DND-41 (cell line): ENCODE results near the gene STRN.

Experiments used
- ATAC-seq: fragments of 200-7000 bp; cut with Tn5 transposase; 3 replicates; pipeline ENCODE4 v1.9.1; 2021; ENCODE audit warnings: low read depth; ENCODE audit not compliant: insufficient read depth
- DNase-seq: peaks from one replicate; pipeline ENCODE4 v3.0.0-alpha.2; 2020
- H2AFZ ChIP-seq: 2 replicates; pipeline ENCODE4 v1.6.0; 2012; ENCODE audit warnings: low read depth, low read length
- H3K27ac ChIP-seq: 2 replicates; pipeline ENCODE4 v1.5.1; 2012; ENCODE audit warnings: low read length, inconsistent platforms
- H3K27me3 ChIP-seq: fragments of 200-600 bp; sonication (generic); 2 replicates; pipeline ENCODE4 v1.6.0; 2012; ENCODE audit warnings: low read length, mild to moderate bottlenecking, inconsistent platforms; ENCODE audit not compliant: insufficient read depth, poor library complexity
- H3K36me3 ChIP-seq: 2 replicates; pipeline ENCODE4 v1.5.1; 2012; ENCODE audit warnings: low read length, inconsistent platforms; ENCODE audit not compliant: insufficient read depth
- H3K4me1 ChIP-seq: 2 replicates; pipeline ENCODE4 v1.5.1; 2012; ENCODE audit warnings: mild to moderate bottlenecking, low read length; ENCODE audit not compliant: insufficient read depth
- H3K4me2 ChIP-seq: 2 replicates; pipeline ENCODE4 v1.6.0; 2012; ENCODE audit warnings: mild to moderate bottlenecking, moderate library complexity, low read length, inconsistent platforms; ENCODE audit not compliant: insufficient read depth
- H3K4me3 ChIP-seq, 2 experiments: fragments of 200-600 bp in 1 of 2; shearing (Covaris generic) in 1 of 2; 2 replicates each; pipeline ENCODE4 v1.5.1; 2012 to 2016; ENCODE audit warnings: inconsistent platforms in 2 of 2, low read length in 2 of 2, mild to moderate bottlenecking in 2 of 2, low read depth in 1 of 2, moderate library complexity in 1 of 2
- H3K79me2 ChIP-seq: 2 replicates; pipeline ENCODE4 v1.6.0; 2012; ENCODE audit warnings: low read length, inconsistent platforms; ENCODE audit not compliant: insufficient read depth
- H3K9ac ChIP-seq: 2 replicates; pipeline ENCODE4 v1.6.0; 2012; ENCODE audit warnings: low read depth, mild to moderate bottlenecking, inconsistent platforms, low read length, moderate library complexity
- H3K9me3 ChIP-seq: 2 replicates; pipeline ENCODE4 v1.5.1; 2012; ENCODE audit warnings: low read length, moderate library complexity, mild to moderate bottlenecking, inconsistent platforms; ENCODE audit not compliant: insufficient read depth, severe bottlenecking
- H4K20me1 ChIP-seq: 2 replicates; pipeline ENCODE4 v1.6.0; 2012; ENCODE audit warnings: low read length; ENCODE audit not compliant: insufficient read depth
- CTCF ChIP-seq: IDR thresholded peaks from 2 replicates; pipeline ENCODE4 v1.5.1; 2012; ENCODE audit warnings: borderline replicate concordance, low read length, moderate library complexity, mild to moderate bottlenecking; ENCODE audit not compliant: poor library complexity, severe bottlenecking; ENCODE audit errors: extremely low read depth
- EZH2 ChIP-seq: IDR thresholded peaks from 3 replicates; pipeline ENCODE4 v1.6.1; 2012; ENCODE audit warnings: borderline replicate concordance, low read depth, mild to moderate bottlenecking, moderate library complexity, low read length, inconsistent platforms; ENCODE audit not compliant: severe bottlenecking

STRN gene

GRCh38 chr2:36915627-36916026 is 50.7 kb downstream of the STRN start:
- no peaks in the 10 kb centered on the region for H3K9me3 ChIP-seq
- no peak overlapping the region for H2AFZ ChIP-seq
- H3K4me3 ChIP-seq: no peak overlapping the region
- no peak overlapping the region for H3K4me2 ChIP-seq
- no peak for DNase-seq
- no peak overlapping the region for H3K9ac ChIP-seq
- no peak for ATAC-seq
- no peaks in the 10 kb centered on the region for H4K20me1 ChIP-seq
- H3K27ac ChIP-seq: no peak overlapping the region
- H3K36me3 ChIP-seq: peaks cover 20% of the 10 kb centered on the region
- H3K79me2 ChIP-seq: no peaks in the 10 kb centered on the region
- TF ChIP-seq CTCF (no peak), EZH2 (no peak)
- no peaks in the 10 kb centered on the region for H3K27me3 ChIP-seq
- H3K4me1 ChIP-seq: no peaks in the 10 kb centered on the region

GRCh38 chr2:36912695-36913094 is 53.6 kb downstream of the STRN start:
- ATAC-seq (no peak), DNase-seq (no peak)
- Histone ChIP-seq H3K27ac (no peak overlapping the region), H3K27me3 (no peaks in the 10 kb centered on the region), H3K4me3 (no peak overlapping the region), H2AFZ (no peak overlapping the region), H3K4me1 (no peaks in the 10 kb centered on the region), H3K79me2 (no peaks in the 10 kb centered on the region), H3K36me3 (peaks cover 20% of the 10 kb centered on the region), H4K20me1 (no peaks in the 10 kb centered on the region; the same call in 1 of the 2 replicates), H3K4me2 (no peak overlapping the region), H3K9ac (no peak overlapping the region), H3K9me3 (no peaks in the 10 kb centered on the region)
- TF ChIP-seq CTCF (no peak), EZH2 (no peak)

DNA sequence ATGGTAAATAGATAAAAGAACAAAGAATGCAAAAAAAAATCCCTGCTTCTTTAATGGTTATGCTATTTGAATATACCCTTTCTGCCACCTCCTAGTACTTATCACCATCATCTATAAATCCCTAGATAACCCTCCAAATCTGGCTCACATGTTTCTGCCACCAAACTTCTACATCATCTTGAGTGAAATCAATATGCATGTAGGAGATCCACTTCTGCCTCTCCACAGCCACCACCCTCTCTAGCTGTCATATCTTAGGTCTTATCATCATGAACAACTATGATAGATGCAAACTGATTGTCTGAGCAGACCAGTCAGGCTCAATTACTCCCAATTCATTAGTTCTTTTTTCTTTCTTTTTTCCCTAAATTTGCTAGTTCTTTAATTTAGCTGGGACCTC is 55.3 kb downstream of the STRN start:
- no peak for TF ChIP-seq CTCF
- TF ChIP-seq EZH2: no peak
- Histone ChIP-seq H3K79me2 (no peaks in the 10 kb centered on the region), H2AFZ (no peak overlapping the region), H3K4me2 (no peak overlapping the region), H3K27ac (no peak overlapping the region), H4K20me1 (no peaks in the 10 kb centered on the region; the same call in 1 of the 2 replicates), H3K9me3 (no peaks in the 10 kb centered on the region), H3K4me3 (no peak overlapping the region), H3K27me3 (no peaks in the 10 kb centered on the region), H3K4me1 (no peaks in the 10 kb centered on the region), H3K36me3 (peaks cover 26% of the 10 kb centered on the region), H3K9ac (no peak overlapping the region)
- no peak for DNase-seq
- no peak for ATAC-seq

- no peak overlapping the region for H3K27ac ChIP-seq
- H3K9ac ChIP-seq: no peak overlapping the region
- ATAC-seq: no peak
- no peak overlapping the region for H2AFZ ChIP-seq
- no peak overlapping the region for H3K4me2 ChIP-seq
- no peaks in the 10 kb centered on the region; the same call in 1 of the 2 replicates for H4K20me1 ChIP-seq
- TF ChIP-seq EZH2 (no peak), CTCF (no peak)
- H3K79me2 ChIP-seq: no peaks in the 10 kb centered on the region
- peaks cover 12% of the 10 kb centered on the region; the same call in 1 of the 2 replicates for H3K36me3 ChIP-seq
- no peaks in the 10 kb centered on the region for H3K27me3 ChIP-seq
- no peaks in the 10 kb centered on the region for H3K9me3 ChIP-seq
- no peaks in the 10 kb centered on the region for H3K4me1 ChIP-seq
- DNase-seq: no peak
- no peak overlapping the region for H3K4me3 ChIP-seq
These were observed 60.1 kb downstream of the STRN start for GRCh38 chr2:36906277-36906676.
